HCT116 (cell line): ENCODE results near the gene DGCR6L. TPM values are rescaled to one million over a fixed set of nuclear protein-coding genes. Genes with fewer than 3 reads are reported as not detected.
"Not testable (repeated sequence)": the region's sequence is repeated elsewhere in the genome, so short reads cannot be mapped to it uniquely, and the experiment has no call there.

Source experiments
- ATAC-seq: fragments of 200-7000 bp; cut with Tn5 transposase; 2 replicates; pipeline ENCODE4 v1.9.1; 2020; ENCODE audit warnings: mild to moderate bottlenecking, moderate library complexity
- BruUV-seq: library from RNA; stranded (reverse); fragments of 400-500 nt; replicated peaks from 2 replicates; lab custom pipeline; 2021; lab: Mats Ljungman, UMichigan
- CTCF ChIA-PET: fragments of 300-600 bp; sonication (Branson Sonifier 250); formaldehyde crosslinking; loops from one replicate; lab custom pipeline; 2021; ENCODE audit warnings: antibody characterized with exemption; lab: Charles Lee
- POLR2A ChIA-PET: fragments of 300-600, 350-600 bp; sonication (Branson Sonifier 250); formaldehyde crosslinking; loops from one replicate; lab custom pipeline; 2021; ENCODE audit warnings: antibody characterized with exemption; lab: Charles Lee
- RAD21 ChIA-PET, 2 experiments: fragments of 300-600 bp; sonication (Branson Sonifier 250); formaldehyde crosslinking; loops; one replicate each; lab custom pipeline; 2023; ENCODE audit warnings: low total read pairs in 2 of 2; ENCODE audit not compliant: uncharacterized antibody in 2 of 2, unreplicated experiment in 2 of 2, low non-redundant PET in 1 of 2; lab: Charles Lee
- DNase-seq: peaks from one replicate; pipeline ENCODE4 v3.0.0-alpha.2; 2010; ENCODE audit warnings: low read depth, low spot score
- H2AFZ ChIP-seq: fragments of 200-600 bp; shearing (Covaris generic), sonication (generic); 2 replicates; pipeline ENCODE4 v1.6.1; 2017; ENCODE audit warnings: low read depth, mixed run types, mixed read lengths, antibody characterized with exemption, low read length; ENCODE audit not compliant: poor library complexity, severe bottlenecking
- H3K27ac ChIP-seq: 2 replicates; pipeline ENCODE4 v1.5.1; 2012; ENCODE audit warnings: low read depth, low read length
- H3K27me3 ChIP-seq: fragments of 200-600 bp; sonication (generic); 2 replicates; pipeline ENCODE4 v1.6.1; 2016; ENCODE audit warnings: mixed run types, low read length, mixed read lengths; ENCODE audit not compliant: insufficient read depth
- H3K36me3 ChIP-seq, 2 experiments: fragments of 200-500 bp in 1 of 2; fragments of 200-600 bp in 1 of 2; sonication (Bioruptor generic) in 1 of 2; sonication (generic) in 1 of 2; 2 replicates each; pipeline versions ENCODE4 v1.5.1 to v1.6.1; 2014 to 2016; ENCODE audit warnings: low read length in 2 of 2, inconsistent platforms in 1 of 2, mixed read lengths in 1 of 2, mixed run types in 1 of 2; ENCODE audit not compliant: insufficient read depth in 2 of 2, control insufficient read depth in 1 of 2
- H3K4me1 ChIP-seq, 2 experiments: fragments of 200-600 bp in 1 of 2; sonication (generic) in 1 of 2; 2 replicates each; pipeline versions ENCODE4 v1.5.1 to v1.6.1; 2012 to 2017; ENCODE audit warnings: low read length in 2 of 2, inconsistent platforms in 1 of 2, mild to moderate bottlenecking in 1 of 2, mixed read lengths in 1 of 2, mixed run types in 1 of 2, moderate library complexity in 1 of 2; ENCODE audit not compliant: insufficient read depth in 2 of 2, control insufficient read depth in 1 of 2
- H3K4me2 ChIP-seq: fragments of 200-600 bp; sonication (generic); 2 replicates; pipeline ENCODE4 v1.6.1; 2017; ENCODE audit warnings: mixed run types, low read length, mixed read lengths
- H3K4me3 ChIP-seq, 2 experiments: fragments of 200-600 bp in 1 of 2; sonication (generic) in 1 of 2; replicated peaks in 1 of 2; 2 replicates each; pipeline ENCODE4 v1.5.1; 2011 to 2016; ENCODE audit warnings: low read length in 2 of 2, control low read depth in 1 of 2, low read depth in 1 of 2, mild to moderate bottlenecking in 1 of 2, mixed read lengths in 1 of 2, mixed run types in 1 of 2
- H3K79me2 ChIP-seq: fragments of 200-600 bp; sonication (generic); 2 replicates; pipeline ENCODE4 v1.6.1; 2017; ENCODE audit warnings: mild to moderate bottlenecking, mixed run types, low read length, moderate library complexity, mixed read lengths; ENCODE audit not compliant: insufficient read depth
- H3K9ac ChIP-seq: fragments of 200-600 bp; sonication (generic); 2 replicates; pipeline ENCODE4 v1.6.1; 2016; ENCODE audit warnings: low read length, mixed read lengths
- H3K9me2 ChIP-seq: fragments of 200-600 bp; sonication (generic), shearing (Covaris generic); 2 replicates; pipeline ENCODE4 v1.6.1; 2017; ENCODE audit warnings: mixed run types, mild to moderate bottlenecking, moderate library complexity; ENCODE audit not compliant: insufficient read depth
- H3K9me3 ChIP-seq, 2 experiments: fragments of 200-500 bp in 1 of 2; fragments of 200-600 bp in 1 of 2; sonication (Bioruptor generic) in 1 of 2; sonication (generic) in 1 of 2; 2 replicates each; pipeline ENCODE4 v1.6.1; 2014 to 2017; ENCODE audit warnings: low read length in 2 of 2, mixed read lengths in 2 of 2, inconsistent platforms in 1 of 2, low read depth in 1 of 2, mild to moderate bottlenecking in 1 of 2, mixed run types in 1 of 2, moderate library complexity in 1 of 2; ENCODE audit not compliant: control insufficient read depth in 1 of 2, insufficient read depth in 1 of 2
- H4K20me1 ChIP-seq: fragments of 200-600 bp; sonication (generic), shearing (Covaris generic); 2 replicates; pipeline ENCODE4 v1.6.1; 2017; ENCODE audit warnings: mixed run types, mild to moderate bottlenecking, moderate library complexity; ENCODE audit not compliant: insufficient read depth
- CBX3 ChIP-seq: IDR thresholded peaks from 2 replicates; pipeline ENCODE4 v1.6.1; 2012; ENCODE audit warnings: low read depth
- CEBPB ChIP-seq: IDR thresholded peaks from 2 replicates; pipeline ENCODE4 v1.6.1; 2012; ENCODE audit warnings: low read depth
- CTCF ChIP-seq, 3 experiments: fragments of 200-600 bp in 1 of 3; sonication (generic) in 1 of 3; IDR thresholded peaks in 2 of 3; conservative IDR thresholded peaks in 1 of 3; 2 replicates each; pipeline ENCODE4 v1.5.1; 2012 to 2017; ENCODE audit warnings: low read depth in 2 of 3, low read length in 2 of 3, antibody characterized with exemption in 1 of 3, borderline replicate concordance in 1 of 3, control low read depth in 1 of 3, mild to moderate bottlenecking in 1 of 3, mixed read lengths in 1 of 3, mixed run types in 1 of 3, moderate library complexity in 1 of 3; ENCODE audit not compliant: insufficient read depth in 1 of 3
- EGR1 ChIP-seq: IDR thresholded peaks from 2 replicates; pipeline ENCODE4 v1.6.1; 2012; ENCODE audit warnings: low read depth
- ELF1 ChIP-seq: IDR thresholded peaks from 2 replicates; pipeline ENCODE4 v1.6.1; 2012; ENCODE audit warnings: low read depth, borderline replicate concordance
- EZH2 ChIP-seq: fragments of 200-600 bp; sonication (generic); IDR thresholded peaks from 2 replicates; pipeline ENCODE4 v1.6.1; 2017; ENCODE audit warnings: antibody characterized with exemption, mixed run types
- EZH2phosphoT487 ChIP-seq: fragments of 200-600 bp; IDR thresholded peaks from 2 replicates; pipeline ENCODE4 v1.6.1; 2018; ENCODE audit warnings: antibody characterized with exemption, borderline replicate concordance
- FOSL1 ChIP-seq: IDR thresholded peaks from 2 replicates; pipeline ENCODE4 v1.6.1; 2012; ENCODE audit warnings: low read depth
- JUND ChIP-seq: IDR thresholded peaks from 2 replicates; pipeline ENCODE4 v1.6.1; 2012
- MAX ChIP-seq: IDR thresholded peaks from 2 replicates; pipeline ENCODE4 v1.6.1; 2012
- POLR2A ChIP-seq: IDR thresholded peaks from 2 replicates; pipeline ENCODE4 v1.7.0; 2011; ENCODE audit warnings: borderline replicate concordance; ENCODE audit not compliant: insufficient read depth, insufficient read length; ENCODE audit errors: extremely low read depth
- POLR2AphosphoS5 ChIP-seq: IDR thresholded peaks from 2 replicates; pipeline ENCODE4 v1.6.1; 2011; ENCODE audit warnings: mild to moderate bottlenecking, low read depth, low read length, moderate library complexity
- RAD21 ChIP-seq: IDR thresholded peaks from 2 replicates; pipeline ENCODE4 v1.6.1; 2012; ENCODE audit warnings: low read depth, mild to moderate bottlenecking
- REST ChIP-seq: IDR thresholded peaks from 2 replicates; pipeline ENCODE4 v1.6.1; 2012; ENCODE audit warnings: low read depth
- TCF7L2 ChIP-seq: IDR thresholded peaks from 2 replicates; pipeline ENCODE4 v1.7.0; 2011; ENCODE audit warnings: borderline replicate concordance, inconsistent platforms; ENCODE audit not compliant: insufficient read depth, insufficient read length; ENCODE audit errors: extremely low read depth
- intact Hi-C: fragments of 100-400 bp; cut with micrococcal nuclease; formaldehyde crosslinking; loops from 2 replicates; pipeline ENCODE4 v1.10.0; 2022
- total RNA-seq: library from RNA; stranded (reverse); gene quantifications from one replicate; pipeline ENCODE4 v1.2.1, GENCODE V29; 2021; ENCODE audit not compliant: unreplicated experiment

DGCR6L gene
- total RNA-seq, 1 experiment from 2014 or later, result 44.9 TPM

GRCh38 chr22:20281891-20282290, 38.0 kb downstream of the DGCR6L start:
- no peak overlapping the region for H2AFZ ChIP-seq
- no peak overlapping the region for H3K9ac ChIP-seq
- ChIA-PET POLR2A (no interaction called here), CTCF (no interaction called here), RAD21 (no interaction called here)
- H3K9me2 ChIP-seq, result no peaks in the 10 kb centered on the region
- no peaks in the 10 kb centered on the region for H3K27me3 ChIP-seq
- H3K36me3 ChIP-seq, result no peaks in the 10 kb centered on the region
- no TSS peak for BruUV-seq
- intact Hi-C loops, result no loop called here
- no peaks in the 10 kb centered on the region for H4K20me1 ChIP-seq
- TF ChIP-seq EGR1 (no peak), ELF1 (no peak), EZH2phosphoT487 (no peak), POLR2AphosphoS5 (no peak), RAD21 (no peak), POLR2A (no peak), CBX3 (no peak), CTCF (IDR thresholded peaks at IDR 0.05 in 2 of 3, conservative IDR thresholded peaks at IDR 0.05 in 1 of 3; ENCODE audit: borderline replicate concordance in 1 of 3, insufficient read depth in 1 of 3, low read depth in 2 of 3, low read length in 2 of 3) (no peak), FOSL1 (no peak), EZH2 (no peak), REST (no peak), TCF7L2 (no peak), MAX (no peak), CEBPB (no peak), JUND (no peak)
- no peak for DNase-seq
- no peak overlapping the region for H3K4me3 ChIP-seq
- H3K4me1 ChIP-seq, result peaks cover 0 to 6% of the 10 kb centered on the region in 2 experiments; a peak in 2 of 4 replicates
- H3K27ac ChIP-seq, result no peak overlapping the region
- ATAC-seq, result no peak
- no peaks in the 10 kb centered on the region for H3K79me2 ChIP-seq
- H3K4me2 ChIP-seq, result no peak overlapping the region
- H3K9me3 ChIP-seq, result no peaks in the 10 kb centered on the region

- H4K20me1 ChIP-seq, intact Hi-C loops, H3K9me2 ChIP-seq, H3K4me1 ChIP-seq, POLR2A ChIA-PET, H3K4me3 ChIP-seq, CTCF ChIA-PET, H3K79me2 ChIP-seq, H3K27ac ChIP-seq, BruUV-seq, DNase-seq, H3K27me3 ChIP-seq, H3K4me2 ChIP-seq, ATAC-seq, RAD21 ChIA-PET, H3K9me3 ChIP-seq, H3K36me3 ChIP-seq, H2AFZ ChIP-seq, H3K9ac ChIP-seq: not testable (repeated sequence)
Measured at GRCh38 chr22:20281473-20281872, 38.4 kb downstream of the DGCR6L start.
